ENCODE measurements around the gene CDK6. TPM values are rescaled to one million over a fixed set of nuclear protein-coding genes. Genes with fewer than 3 reads are reported as not detected.

The CDK6 gene
- total and polyA plus RNA-seq, 9 of the 15 experiments (the other 6 are each of a cell fraction or from before 2014, with no cell fraction given): 7.6 to 109 (median 44.4) TPM

DNA sequence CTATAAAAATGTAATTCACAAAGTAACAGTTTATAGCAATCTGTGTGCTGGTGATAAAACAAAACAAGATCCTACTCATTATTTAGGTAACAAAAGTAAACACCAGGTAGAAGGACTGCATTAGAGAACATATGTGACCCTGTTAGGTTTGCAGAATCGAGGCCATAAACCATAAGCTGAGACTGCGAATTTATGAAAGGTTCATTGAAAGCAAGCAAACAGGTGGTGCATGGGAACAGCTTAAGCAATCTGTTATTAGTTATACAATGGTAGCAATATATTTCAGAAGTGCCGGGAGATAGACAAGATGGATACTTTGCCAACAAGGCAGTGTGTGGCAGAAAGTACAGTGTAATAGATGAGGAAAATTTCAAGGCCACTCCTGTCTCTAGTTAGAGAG is 222.7 kb downstream of the CDK6 start (continued):
- TF ChIP-seq, protein P1, sequence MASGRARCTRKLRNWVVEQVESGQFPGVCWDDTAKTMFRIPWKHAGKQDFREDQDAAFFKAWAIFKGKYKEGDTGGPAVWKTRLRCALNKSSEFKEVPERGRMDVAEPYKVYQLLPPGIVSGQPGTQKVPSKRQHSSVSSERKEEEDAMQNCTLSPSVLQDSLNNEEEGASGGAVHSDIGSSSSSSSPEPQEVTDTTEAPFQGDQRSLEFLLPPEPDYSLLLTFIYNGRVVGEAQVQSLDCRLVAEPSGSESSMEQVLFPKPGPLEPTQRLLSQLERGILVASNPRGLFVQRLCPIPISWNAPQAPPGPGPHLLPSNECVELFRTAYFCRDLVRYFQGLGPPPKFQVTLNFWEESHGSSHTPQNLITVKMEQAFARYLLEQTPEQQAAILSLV (tag; IDR thresholded peaks at IDR 0.05): no peak
- TF ChIP-seq CTBP1 (IDR thresholded peaks at IDR 0.05; ENCODE audit: borderline replicate concordance): no peak
- TF ChIP-seq, protein P2, sequence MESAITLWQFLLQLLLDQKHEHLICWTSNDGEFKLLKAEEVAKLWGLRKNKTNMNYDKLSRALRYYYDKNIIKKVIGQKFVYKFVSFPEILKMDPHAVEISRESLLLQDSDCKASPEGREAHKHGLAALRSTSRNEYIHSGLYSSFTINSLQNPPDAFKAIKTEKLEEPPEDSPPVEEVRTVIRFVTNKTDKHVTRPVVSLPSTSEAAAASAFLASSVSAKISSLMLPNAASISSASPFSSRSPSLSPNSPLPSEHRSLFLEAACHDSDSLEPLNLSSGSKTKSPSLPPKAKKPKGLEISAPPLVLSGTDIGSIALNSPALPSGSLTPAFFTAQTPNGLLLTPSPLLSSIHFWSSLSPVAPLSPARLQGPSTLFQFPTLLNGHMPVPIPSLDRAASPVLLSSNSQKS (CRISPR knock-in tag; IDR thresholded peaks at IDR 0.05): no peak

DNA sequence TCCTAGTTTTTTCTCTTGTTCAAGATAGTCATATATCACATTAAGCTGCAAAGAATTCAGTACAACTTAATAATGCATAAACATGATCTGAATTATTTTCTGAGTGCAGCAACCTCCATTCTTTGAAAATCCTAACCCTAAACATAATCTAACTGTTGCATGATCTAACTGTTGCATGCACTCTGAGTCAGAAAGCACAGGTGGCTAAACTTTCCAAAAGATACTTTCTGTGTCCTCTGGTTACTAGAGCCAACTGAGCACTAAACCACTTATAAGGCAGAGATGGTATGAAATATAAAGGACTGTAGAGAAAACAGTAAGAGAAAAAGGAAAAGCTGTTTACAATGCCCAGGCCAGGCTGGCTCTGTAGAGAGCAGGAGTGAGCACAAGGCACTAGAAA is 223.2 kb downstream of the CDK6 start:
- Histone ChIP-seq H3K4me2 (ENCODE audit: insufficient read depth, low read length) (no peak overlapping the region), H3K9me1 (ENCODE audit: control insufficient read depth, insufficient read depth, low read length) (no peaks in the 10 kb centered on the region), H3K9me3 (replicated peaks; ENCODE audit: control insufficient read depth, insufficient read depth, low read depth, low read length) (no peaks in the 10 kb centered on the region), H3K4me1 (replicated peaks in 1 of 2; ENCODE audit: control insufficient read depth in 2 of 2, insufficient read depth in 2 of 2, low read length in 2 of 2) (peaks cover 0 to 5% of the 10 kb centered on the region in 2 experiments; a peak in 3 of 5 replicates), H3K4me3 (no peak overlapping the region), H3K79me2 (ENCODE audit: control insufficient read depth, insufficient read depth, low read length) (no peaks in the 10 kb centered on the region), H3K27ac (ENCODE audit: extremely low read depth, low read depth, low read length) (no peak overlapping the region), H3K9ac (ENCODE audit: insufficient read depth in 1 of 2, low read depth in 2 of 2, low read length in 2 of 2) (no peak overlapping the region), H3K27me3 (ENCODE audit: control insufficient read depth in 2 of 2, insufficient read depth in 2 of 2, low read length in 2 of 2) (no peaks in the 10 kb centered on the region), H4K20me1 (replicated peaks; ENCODE audit: control insufficient read depth, insufficient read depth, low read length) (no peaks in the 10 kb centered on the region), H3K36me3 (ENCODE audit: control insufficient read depth, insufficient read depth, low read length) (peaks cover 50% of the 10 kb centered on the region), H2AFZ (ENCODE audit: low read depth, low read length) (no peak overlapping the region)
- ATAC-seq (no peak), DNase-seq (ENCODE audit: extremely low read depth in 1 of 4, low spot score in 3 of 4) (no peak), FAIRE-seq (no peak)
- BruUV-seq (replicated peaks): no TSS peak
- intact Hi-C loops (cut with micrococcal nuclease) (no loop called here), in situ Hi-C loops (cut with MboI) (no loop called here)
- ChIA-PET CTCF (ENCODE audit: low intra/inter-chr PET ratio) (no interaction called here), POLR2A (no interaction called here)
- TF ChIP-seq ZBTB5 (IDR thresholded peaks at IDR 0.05): no peak
- no peak for TF ChIP-seq HNRNPL (IDR thresholded peaks at IDR 0.05; ENCODE audit: low read depth, low read length)
- TF ChIP-seq, protein P3, sequence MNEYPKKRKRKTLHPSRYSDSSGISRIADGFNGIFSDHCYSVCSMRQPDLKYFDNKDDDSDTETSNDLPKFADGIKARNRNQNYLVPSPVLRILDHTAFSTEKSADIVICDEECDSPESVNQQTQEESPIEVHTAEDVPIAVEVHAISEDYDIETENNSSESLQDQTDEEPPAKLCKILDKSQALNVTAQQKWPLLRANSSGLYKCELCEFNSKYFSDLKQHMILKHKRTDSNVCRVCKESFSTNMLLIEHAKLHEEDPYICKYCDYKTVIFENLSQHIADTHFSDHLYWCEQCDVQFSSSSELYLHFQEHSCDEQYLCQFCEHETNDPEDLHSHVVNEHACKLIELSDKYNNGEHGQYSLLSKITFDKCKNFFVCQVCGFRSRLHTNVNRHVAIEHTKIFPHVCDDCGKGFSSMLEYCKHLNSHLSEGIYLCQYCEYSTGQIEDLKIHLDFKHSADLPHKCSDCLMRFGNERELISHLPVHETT (CRISPR knock-in tag; conservative IDR thresholded peaks at IDR 0.05 in 1 of 2, IDR thresholded peaks at IDR 0.05 in 1 of 2): no peak
- no peak for TF ChIP-seq NELFE (IDR thresholded peaks at IDR 0.05; ENCODE audit: insufficient read depth, insufficient read length)
- TF ChIP-seq SMC3 (conservative IDR thresholded peaks at IDR 0.05; ENCODE audit: insufficient read depth, low read depth, low read length): no peak
- no peak for TF ChIP-seq RBM25 (IDR thresholded peaks at IDR 0.05; ENCODE audit: low read depth, low read length, severe bottlenecking)
- TF ChIP-seq C11orf30 (IDR thresholded peaks at IDR 0.05; ENCODE audit: low read depth): no peak
- TF ChIP-seq NFIC (IDR thresholded peaks at IDR 0.05): no peak
- no peak for TF ChIP-seq MAFG (tag; conservative IDR thresholded peaks at IDR 0.05)
- no peak for TF ChIP-seq ZNF282 (CRISPR knock-in tag; IDR thresholded peaks at IDR 0.05)
- no peak for TF ChIP-seq POLR3G (IDR thresholded peaks at IDR 0.05; ENCODE audit: extremely low read depth, insufficient read length, insufficient replicate concordance)
- TF ChIP-seq ZNF444 (CRISPR knock-in tag; IDR thresholded peaks at IDR 0.05): no peak
- no peak for TF ChIP-seq SMARCA4 (IDR thresholded peaks at IDR 0.05)
- TF ChIP-seq HDAC2 (IDR thresholded peaks at IDR 0.05): no peak

Measured in K562 (cell line).